GM18499 (cell line): ENCODE data around the gene CETN1.

Source experiments
- ATAC-seq: cut with Tn5 transposase; IDR thresholded peaks from one replicate; pipeline ENCODE4 v1.9.1; 2021; ENCODE audit warnings: moderate number of reproducible peaks; ENCODE audit not compliant: insufficient read depth, unreplicated experiment

CETN1 gene

GRCh38 chr18:574865-575645 is 5.1 kb upstream of the CETN1 start:
- no peak for ATAC-seq

GRCh38 chr18:576924-577323 is 3.3 kb upstream of the CETN1 start:
- ATAC-seq = no peak

GRCh38 chr18:577643-578375 is 2.4 kb upstream of the CETN1 start:
- no peak for ATAC-seq

- no peak for ATAC-seq
These were observed 942 bp upstream of the CETN1 start for GRCh38 chr18:579238-579637.

GRCh38 chr18:581096-581495 is 916 bp downstream of the CETN1 start:
- no peak for ATAC-seq

GRCh38 chr18:582465-582864 is 2.3 kb downstream of the CETN1 start:
- ATAC-seq = no peak

GRCh38 chr18:595068-595467 is 14.9 kb downstream of the CETN1 start:
- ATAC-seq = no peak

GRCh38 chr18:595571-595970 is 15.4 kb downstream of the CETN1 start:
- no peak for ATAC-seq

- no peak for ATAC-seq
These were observed 16.2 kb downstream of the CETN1 start for GRCh38 chr18:596288-596881.

- ATAC-seq = no peak
These were observed 18.0 kb downstream of the CETN1 start for GRCh38 chr18:598124-598589.

GRCh38 chr18:600107-600506 is 19.9 kb downstream of the CETN1 start:
- no peak for ATAC-seq

GRCh38 chr18:604771-605170 is 24.6 kb downstream of the CETN1 start:
- ATAC-seq = no peak

GRCh38 chr18:607930-608329 is 27.8 kb downstream of the CETN1 start:
- no peak for ATAC-seq

- no peak for ATAC-seq
These were observed 30.2 kb downstream of the CETN1 start for GRCh38 chr18:610214-610928.

GRCh38 chr18:612156-612555 is 32.0 kb downstream of the CETN1 start:
- no peak for ATAC-seq

GRCh38 chr18:614193-614592 is 34.0 kb downstream of the CETN1 start:
- no peak for ATAC-seq

GRCh38 chr18:615092-615521 is 34.9 kb downstream of the CETN1 start:
- no peak for ATAC-seq

GRCh38 chr18:615773-616172 is 35.6 kb downstream of the CETN1 start:
- no peak for ATAC-seq

- no peak for ATAC-seq
These were observed 36.3 kb downstream of the CETN1 start for GRCh38 chr18:616380-616995.

GRCh38 chr18:617970-618504 is 37.9 kb downstream of the CETN1 start:
- no peak for ATAC-seq
